HFF-Myc (cell line): Measurements from ENCODE around the gene GASK1B.

Source experiments
- DNase-seq: peaks from one replicate; pipeline ENCODE4 v3.0.0-alpha.2; 2011; ENCODE audit warnings: low read depth; ENCODE audit errors: extremely low read depth
- H3K4me3 ChIP-seq: replicated peaks from 2 replicates; pipeline ENCODE4 v1.5.1; 2011; ENCODE audit warnings: low read depth, mild to moderate bottlenecking, control low read depth, low read length
- CTCF ChIP-seq: IDR thresholded peaks from 2 replicates; pipeline ENCODE4 v1.5.1; 2012; ENCODE audit warnings: mild to moderate bottlenecking, low read depth, low read length, control low read depth; ENCODE audit errors: missing control alignments

Gene GASK1B

GRCh38 chr4:158189422-158189821 lies 16.6 kb upstream of the GASK1B start:
- H3K4me3 ChIP-seq: no peak overlapping the region
- no peak for TF ChIP-seq CTCF

GRCh38 chr4:158186815-158187214 lies 14.0 kb upstream of the GASK1B start:
- no peak for DNase-seq
- no peak for TF ChIP-seq CTCF
- no peak overlapping the region for H3K4me3 ChIP-seq

More at GRCh38 chr4:158189422-158189821, 16.6 kb upstream of the GASK1B start:
- no peak for DNase-seq

- H3K4me3 ChIP-seq: no peak overlapping the region
- DNase-seq: no peak
- TF ChIP-seq CTCF: no peak
Measured at GRCh38 chr4:158182736-158183135, 9.9 kb upstream of the GASK1B start.

- no peak for DNase-seq
- H3K4me3 ChIP-seq: no peak overlapping the region
- TF ChIP-seq CTCF: no peak
Measured at GRCh38 chr4:158181906-158182305, 9.1 kb upstream of the GASK1B start.

- H3K4me3 ChIP-seq: no peak overlapping the region
- TF ChIP-seq CTCF: no peak
- DNase-seq: no peak
Measured at GRCh38 chr4:158179465-158179864, 6.6 kb upstream of the GASK1B start.

GRCh38 chr4:158176776-158177175 lies 4.0 kb upstream of the GASK1B start:
- no peak for TF ChIP-seq CTCF
- no peak for DNase-seq
- no peak overlapping the region for H3K4me3 ChIP-seq

GRCh38 chr4:158176108-158176507 lies 3.3 kb upstream of the GASK1B start:
- no peak overlapping the region for H3K4me3 ChIP-seq
- no peak for TF ChIP-seq CTCF
- no peak for DNase-seq
